GM18505 (cell line): ENCODE results near the gene PTPRE.

ENCODE experiments used
- ATAC-seq: cut with Tn5 transposase; IDR thresholded peaks from one replicate; pipeline ENCODE4 v1.9.1; 2021; ENCODE audit not compliant: unreplicated experiment
- POLR2A ChIP-seq: IDR thresholded peaks from 4 replicates; pipeline ENCODE4 v1.6.1; 2011; ENCODE audit warnings: borderline replicate concordance; ENCODE audit not compliant: insufficient read depth, insufficient read length; ENCODE audit errors: extremely low read depth

Gene PTPRE

DNA sequence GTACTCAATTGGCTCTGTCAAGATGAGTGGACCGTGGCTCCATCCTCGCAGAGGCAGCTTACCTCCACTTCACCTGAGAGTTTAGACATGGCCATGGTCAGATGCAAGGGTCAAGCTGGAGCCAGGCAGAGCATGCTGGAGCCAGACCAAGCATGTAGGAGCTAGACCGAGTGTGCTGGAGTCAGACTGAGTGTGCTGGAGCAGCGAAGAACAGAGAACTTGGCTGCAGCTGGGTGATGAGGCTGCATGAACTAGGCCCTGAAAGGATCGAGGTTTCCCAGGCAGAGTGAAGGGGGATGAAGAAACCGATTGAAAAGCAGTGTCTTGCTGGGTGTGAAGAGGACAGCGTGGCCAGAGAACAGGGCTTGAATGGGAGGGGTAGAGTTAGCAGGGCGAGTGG is 133.2 kb downstream of the PTPRE start:
- ATAC-seq: no peak
- TF ChIP-seq POLR2A: no peak

DNA sequence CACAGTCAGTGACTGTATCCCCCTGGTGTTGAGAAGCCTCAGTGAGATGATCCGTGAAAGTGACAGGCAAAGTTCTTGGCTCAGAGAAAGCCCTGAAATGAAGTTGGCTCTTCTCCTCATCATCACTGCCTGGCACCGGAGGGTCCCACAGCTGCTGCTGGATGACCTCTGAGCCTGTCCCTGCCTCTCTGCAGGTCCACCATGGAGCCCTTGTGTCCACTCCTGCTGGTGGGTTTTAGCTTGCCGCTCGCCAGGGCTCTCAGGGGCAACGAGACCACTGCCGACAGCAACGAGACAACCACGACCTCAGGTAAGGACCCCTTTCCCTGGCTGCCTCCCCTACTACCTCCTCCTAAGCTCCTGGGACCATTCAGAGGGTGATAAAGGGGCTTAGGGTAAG is 133.8 kb downstream of the PTPRE start:
- ATAC-seq: no peak
- no peak for TF ChIP-seq POLR2A

DNA sequence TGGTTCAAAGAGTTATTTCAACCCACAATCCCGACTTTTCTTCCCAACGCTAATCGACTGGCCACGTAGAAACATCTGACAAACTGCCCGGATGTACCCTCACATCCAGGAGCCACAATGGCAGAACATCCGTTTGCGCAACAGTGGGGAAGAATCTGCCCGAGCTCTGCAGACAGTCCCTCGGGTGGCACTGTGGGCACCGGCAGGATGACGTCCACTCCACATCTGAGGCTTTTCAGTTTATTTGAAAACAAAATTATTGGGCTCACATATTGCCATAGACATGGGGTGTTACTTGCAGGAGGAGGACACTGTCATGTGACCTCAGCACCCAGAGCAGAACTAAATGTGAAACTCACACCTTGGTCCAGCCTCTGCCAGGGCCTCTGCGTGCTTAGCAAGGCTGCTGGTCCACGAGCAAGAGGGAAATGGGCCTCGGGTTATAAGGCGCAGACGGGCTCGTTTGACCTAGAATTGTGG is 135.3 kb downstream of the PTPRE start:
- TF ChIP-seq POLR2A: no peak
- no peak for ATAC-seq

DNA sequence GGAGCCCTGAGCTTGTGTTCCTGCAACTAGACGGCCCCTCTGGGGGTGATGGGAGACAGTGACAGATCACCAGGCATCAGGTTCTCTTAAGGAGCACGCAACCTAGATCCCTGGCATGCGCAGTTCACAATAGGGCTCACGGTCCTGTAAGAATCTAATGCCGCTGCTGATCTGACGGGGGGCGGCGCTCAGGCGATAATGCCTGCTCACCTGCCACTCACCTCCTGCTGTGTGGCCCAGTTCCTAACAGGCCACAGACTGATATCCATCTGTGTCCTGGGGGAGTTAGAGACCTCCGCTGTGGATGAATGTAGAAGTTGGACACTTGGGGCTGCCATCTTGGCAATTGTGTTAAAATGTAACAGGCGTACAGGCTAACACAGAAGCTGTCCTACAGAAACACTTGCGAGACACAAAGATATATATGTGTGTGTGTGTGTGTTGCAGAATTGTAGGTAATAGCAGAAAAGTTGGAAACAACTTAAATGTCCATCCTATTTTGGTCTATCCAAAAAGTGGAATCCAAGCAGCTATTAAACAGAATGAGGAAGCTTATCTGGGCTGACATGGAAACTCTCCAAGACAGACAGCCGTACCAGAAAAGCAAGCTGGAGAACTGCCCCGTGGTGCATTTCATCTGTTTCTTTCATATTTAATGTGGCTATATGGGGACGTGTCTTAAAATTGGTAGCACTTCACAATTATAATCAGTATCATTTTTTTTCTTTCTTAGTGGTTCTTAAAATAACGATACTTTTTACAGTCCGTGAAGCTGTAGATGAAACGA is 136.5 kb downstream of the PTPRE start:
- ATAC-seq: no peak
- no peak for TF ChIP-seq POLR2A

DNA sequence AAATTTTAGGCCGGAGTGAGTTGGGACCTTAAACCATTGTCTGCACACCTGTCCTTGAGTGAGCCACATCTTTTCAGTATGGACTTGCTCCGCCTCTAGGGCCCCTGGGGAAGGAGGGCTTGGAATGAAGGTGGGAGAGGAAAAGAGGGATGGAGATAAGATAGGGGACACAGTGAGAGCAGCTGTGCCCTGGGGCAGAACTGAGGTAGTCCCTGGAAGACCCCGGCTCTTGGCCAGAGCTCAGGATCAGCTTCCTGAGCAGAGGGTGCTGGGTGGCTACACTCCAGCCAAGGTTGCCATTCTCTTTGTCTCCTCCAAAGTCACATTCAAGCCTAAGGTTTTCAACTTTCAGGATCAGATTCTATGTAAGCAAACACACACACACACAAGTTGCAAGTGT is 137.3 kb downstream of the PTPRE start:
- no peak for ATAC-seq
- TF ChIP-seq POLR2A: no peak

DNA sequence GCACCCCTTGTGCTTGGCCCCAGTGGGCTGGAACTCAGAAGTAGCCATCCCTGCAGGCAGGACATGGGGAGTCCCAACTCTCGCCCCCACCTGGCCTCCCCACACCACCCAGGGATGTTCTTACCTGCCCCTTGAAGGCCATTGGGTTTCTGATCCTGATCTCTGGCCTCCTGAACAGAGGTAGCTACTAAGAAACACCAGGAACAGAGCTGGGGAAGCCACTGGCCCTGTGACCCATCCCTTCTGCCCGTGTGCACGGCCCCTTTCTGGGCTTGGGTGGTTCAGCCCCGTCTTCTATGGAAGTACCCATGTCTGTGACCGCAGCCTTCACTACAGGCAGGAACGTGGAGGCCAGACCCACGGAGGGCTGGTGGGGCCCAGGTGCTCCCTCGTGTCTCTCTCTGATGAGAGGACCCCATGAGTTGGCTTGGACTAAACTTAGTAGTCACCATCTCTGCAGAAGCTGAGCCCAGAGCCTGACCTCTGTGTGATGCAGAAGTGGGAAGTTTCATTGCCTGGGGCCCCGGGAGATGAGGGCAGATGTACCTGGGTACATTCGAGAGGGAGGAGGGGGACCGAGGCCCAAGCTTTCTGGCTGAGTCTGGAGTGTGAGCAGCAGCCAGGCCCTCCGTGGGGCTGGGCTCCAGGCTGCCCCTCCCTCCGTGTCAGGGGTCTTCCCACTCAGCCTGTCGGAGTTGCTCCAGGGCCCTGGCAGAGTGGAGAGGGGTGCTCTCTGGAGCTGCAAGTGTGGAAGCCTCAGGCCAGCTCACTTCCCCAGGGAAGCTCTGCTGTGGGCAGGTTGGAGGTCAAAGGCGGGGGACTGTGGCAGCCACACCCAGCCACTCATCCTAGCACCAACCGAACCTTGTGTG is 138.3 kb downstream of the PTPRE start:
- TF ChIP-seq POLR2A: no peak
- no peak for ATAC-seq

DNA sequence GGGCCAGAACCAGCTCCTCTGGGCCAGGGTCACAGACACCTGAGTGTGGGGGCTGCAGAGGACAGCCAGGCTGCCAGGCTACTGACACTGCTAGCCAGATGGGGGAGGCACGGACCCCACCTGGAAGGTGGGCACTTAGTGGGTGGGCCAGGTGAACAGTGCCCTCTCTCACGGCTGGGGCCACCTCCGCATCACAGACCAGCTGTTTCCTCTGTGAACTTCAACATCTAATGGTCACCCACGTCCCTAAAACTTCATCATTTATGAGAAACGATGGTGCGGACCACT is 138.9 kb downstream of the PTPRE start:
- ATAC-seq: no peak

DNA sequence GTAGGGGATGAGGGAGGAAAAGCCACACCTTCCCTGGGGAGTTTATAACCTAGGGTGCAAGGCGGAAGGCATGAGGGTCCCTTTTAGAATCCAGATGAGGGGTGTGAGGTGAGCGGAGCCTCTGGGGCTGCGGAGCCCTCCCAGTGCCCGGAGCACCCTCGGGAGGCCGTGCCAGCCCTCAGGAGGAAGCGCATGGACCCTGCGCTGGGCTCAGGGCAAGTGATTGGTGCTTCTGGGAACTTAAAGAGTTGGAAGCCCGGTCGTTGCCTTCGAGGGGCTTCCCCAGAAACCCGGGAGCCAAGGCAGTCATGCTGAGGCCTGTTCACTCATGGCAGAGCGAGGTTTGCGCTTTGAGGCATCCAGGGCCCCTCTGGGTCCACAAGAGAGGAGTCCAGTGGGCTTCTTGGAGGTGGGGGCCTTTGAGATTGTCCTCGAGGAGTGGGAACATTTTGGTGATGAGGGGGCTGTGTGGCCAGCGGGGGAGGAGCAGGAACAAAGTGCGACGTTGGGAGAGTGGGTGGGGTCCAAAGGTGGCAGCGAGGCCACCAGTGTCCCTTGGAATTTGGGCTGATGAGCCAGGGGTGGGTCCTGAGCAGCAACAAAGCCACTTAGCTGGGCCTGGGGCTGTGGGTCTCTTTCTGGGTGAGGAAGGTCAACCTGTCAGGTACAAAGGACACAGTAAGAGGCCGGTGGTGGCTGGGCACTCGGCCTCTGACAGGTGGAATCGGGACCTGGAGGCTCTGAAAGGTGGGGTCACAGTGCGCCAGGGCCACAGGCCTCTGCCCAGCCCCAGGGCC is 139.5 kb downstream of the PTPRE start:
- no peak for TF ChIP-seq POLR2A
- no peak for ATAC-seq

More for the DNA sequence above, 138.9 kb downstream of the PTPRE start:
- no peak for TF ChIP-seq POLR2A

DNA sequence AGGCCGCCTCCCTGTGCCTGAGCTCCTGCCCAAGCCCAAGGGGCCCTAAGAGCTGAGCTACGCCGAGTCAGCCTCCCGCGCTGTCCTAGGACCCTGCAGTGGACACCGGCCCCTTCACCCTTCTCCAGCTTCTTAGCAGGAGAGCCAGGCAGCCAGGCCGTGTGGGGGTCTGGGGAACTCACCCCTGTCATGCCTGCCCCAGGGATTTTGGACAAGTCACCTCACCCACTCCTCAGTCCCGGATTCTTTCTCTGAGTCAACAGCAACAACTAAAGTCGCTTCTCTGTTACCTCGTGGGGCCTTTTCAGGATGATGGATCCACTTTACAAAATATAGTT is 140.0 kb downstream of the PTPRE start:
- ATAC-seq: peak; percentile 1
- TF ChIP-seq POLR2A: no peak

DNA sequence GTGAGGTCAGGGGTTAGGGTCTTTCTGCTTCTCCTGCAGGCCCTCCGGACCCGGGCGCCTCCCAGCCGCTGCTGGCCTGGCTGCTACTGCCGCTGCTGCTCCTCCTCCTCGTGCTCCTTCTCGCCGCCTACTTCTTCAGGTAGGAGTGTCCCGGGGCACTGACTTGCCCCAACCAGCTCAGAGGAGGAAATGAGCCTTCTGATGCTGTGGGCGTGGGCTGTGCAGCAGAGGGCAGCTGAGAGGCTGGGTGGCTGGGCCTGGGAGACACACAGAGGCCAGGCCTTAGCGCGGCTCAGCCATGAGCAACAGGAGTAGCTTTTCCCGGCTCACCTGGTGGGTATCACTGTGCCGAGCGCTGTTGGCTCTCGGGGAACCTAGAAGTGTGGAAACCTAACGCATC is 140.4 kb downstream of the PTPRE start:
- peak; percentile 97 for ATAC-seq
- peak; percentile 60 for TF ChIP-seq POLR2A

DNA sequence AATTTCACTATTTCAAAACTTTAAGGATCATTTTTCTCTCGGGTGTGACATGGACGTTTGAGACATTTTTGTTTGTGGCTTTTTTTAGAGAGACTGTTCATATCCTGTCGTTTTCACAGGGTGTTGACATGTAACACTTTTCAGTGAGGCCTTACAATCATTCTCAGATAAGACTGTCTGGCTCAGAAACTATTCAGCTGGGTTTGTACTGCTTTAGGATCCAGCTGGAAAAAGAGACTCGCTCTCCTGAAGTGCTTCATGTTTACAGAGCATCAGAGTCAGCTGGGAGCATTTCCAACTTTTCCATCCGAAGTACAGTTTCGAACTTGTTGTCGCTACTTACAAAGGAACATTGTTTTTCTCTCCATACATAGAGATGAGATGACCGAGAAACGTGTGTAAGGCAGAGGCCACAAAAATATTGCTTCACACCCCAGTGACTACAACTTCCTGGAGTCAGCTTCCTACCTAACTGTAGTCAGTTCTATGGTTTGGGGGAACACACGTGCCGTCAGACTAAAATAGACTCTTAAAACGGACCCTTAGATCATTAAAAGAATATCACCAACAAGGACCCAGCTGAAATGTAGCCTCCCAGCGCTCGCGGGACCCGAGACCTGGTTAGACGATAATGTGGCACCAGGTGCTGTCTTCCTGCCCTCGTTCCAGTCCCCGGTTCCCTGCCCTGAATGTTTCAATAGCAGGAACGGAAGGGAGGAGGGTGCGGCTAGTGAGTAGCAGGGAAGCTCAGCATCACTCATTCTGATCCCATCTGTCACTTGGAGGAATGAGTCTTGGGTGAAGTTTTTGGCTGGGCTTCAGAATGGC is 141.3 kb downstream of the PTPRE start:
- TF ChIP-seq POLR2A: no peak
- peak; percentile 12 for ATAC-seq

DNA sequence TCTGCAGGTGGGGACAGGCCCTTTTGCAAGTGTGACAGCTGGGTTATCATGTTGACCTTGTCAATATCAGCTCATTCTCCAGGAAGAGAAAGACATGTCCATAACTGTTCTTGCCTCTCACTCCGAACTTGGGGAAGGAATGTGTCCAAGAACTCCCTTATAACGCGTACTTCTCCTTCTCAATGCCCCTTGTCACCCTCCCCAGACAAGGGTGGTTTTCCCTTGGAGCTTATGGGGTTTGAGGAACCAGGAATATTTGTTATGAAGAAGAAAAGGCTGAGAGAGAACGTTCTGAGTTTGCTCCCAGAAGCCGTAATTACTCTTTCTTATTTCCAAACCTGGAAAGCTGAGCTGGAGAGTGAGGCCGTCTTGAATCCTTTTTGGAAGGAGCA is 141.9 kb downstream of the PTPRE start:
- ATAC-seq: no peak
- TF ChIP-seq POLR2A: no peak

DNA sequence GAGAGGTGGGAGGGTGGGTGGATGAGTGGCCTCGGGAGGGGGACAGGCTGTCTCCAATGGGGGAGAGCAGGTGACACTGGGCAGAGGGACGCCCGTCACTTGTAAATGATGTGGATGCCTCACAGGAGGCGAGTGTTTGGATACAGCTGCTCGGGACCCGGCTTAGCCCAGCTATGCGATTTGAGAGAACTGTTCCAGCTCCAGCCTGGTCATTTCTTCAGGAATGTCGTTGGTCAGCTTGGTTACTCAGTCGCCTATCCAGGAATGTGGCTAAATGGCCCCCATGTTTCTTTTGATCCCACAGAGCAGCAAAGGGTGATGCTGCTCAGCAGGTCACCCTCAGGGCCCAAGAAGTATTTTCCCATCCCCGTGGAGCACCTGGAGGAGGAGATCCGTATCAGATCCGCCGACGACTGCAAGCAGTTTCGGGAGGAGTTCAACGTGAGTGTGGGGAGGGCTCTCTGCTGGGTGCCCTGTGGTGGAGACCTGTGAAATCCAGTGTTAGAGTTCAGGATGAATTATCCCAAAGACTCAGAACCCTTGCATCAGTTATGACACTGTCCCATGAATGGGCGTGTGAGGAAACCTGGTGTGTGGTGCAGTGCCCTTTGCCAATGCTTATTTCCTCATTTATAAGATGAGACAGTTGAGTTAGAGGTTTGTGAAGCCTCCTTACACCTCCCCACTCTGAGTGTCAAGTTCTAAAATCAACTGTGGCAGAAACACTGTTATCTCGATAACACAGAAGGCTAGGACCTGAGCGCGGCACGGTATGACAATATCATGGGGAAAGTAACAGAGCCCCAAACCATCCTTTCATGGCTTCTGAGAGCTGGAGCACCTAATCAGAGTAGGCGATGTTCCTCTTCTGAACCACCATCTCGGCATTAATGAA is 142.6 kb downstream of the PTPRE start:
- no peak for ATAC-seq
- TF ChIP-seq POLR2A: no peak

DNA sequence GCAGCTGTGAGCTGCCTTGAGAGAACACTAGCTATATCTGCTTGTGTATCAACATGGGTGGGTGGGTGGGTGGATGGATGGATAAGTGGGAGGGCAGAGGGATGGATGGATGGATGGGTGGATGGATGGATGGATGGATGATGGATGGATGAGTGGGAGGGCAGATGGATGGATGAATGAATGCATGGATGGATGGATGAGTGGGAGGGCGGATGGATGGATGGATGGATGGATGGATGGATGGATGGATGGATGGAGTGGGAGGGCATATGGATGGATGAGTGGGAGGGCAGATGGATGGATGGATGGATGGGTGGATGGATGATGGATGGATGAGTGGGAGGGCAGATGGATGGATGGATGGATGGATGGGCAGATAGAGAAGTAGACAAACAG is 143.2 kb downstream of the PTPRE start:
- no peak for TF ChIP-seq POLR2A
- ATAC-seq: no peak
